ENCODE measurements around the gene KNL1.

DNA sequence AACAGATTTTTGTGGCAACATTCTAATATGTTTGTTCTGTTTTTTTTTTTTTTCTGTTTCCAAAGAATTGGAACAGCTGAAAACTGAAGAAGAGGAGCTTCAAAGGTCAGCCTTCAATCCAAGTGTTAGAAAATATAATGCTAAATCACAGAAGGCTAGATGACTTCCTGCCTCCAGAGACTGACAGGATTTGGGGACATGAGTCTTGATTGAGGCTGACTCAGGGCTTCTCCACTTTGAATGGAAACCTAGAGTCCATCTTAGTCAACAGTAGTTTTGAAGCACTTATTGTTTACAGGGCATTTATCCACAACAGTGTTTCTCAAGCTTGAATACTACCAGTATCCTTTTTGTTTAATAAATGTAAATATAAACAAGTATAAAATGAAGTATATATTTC, 56.4 kb downstream of the KNL1 start:
- TF ChIP-seq NFE2L2 (conservative IDR thresholded peaks at IDR 0.05; ENCODE audit: low read length) = no peak
- TF ChIP-seq EP300 (IDR thresholded peaks at IDR 0.05) = no peak
- TF ChIP-seq, protein P1, sequence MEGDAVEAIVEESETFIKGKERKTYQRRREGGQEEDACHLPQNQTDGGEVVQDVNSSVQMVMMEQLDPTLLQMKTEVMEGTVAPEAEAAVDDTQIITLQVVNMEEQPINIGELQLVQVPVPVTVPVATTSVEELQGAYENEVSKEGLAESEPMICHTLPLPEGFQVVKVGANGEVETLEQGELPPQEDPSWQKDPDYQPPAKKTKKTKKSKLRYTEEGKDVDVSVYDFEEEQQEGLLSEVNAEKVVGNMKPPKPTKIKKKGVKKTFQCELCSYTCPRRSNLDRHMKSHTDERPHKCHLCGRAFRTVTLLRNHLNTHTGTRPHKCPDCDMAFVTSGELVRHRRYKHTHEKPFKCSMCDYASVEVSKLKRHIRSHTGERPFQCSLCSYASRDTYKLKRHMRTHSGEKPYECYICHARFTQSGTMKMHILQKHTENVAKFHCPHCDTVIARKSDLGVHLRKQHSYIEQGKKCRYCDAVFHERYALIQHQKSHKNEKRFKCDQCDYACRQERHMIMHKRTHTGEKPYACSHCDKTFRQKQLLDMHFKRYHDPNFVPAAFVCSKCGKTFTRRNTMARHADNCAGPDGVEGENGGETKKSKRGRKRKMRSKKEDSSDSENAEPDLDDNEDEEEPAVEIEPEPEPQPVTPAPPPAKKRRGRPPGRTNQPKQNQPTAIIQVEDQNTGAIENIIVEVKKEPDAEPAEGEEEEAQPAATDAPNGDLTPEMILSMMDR (IDR thresholded peaks at IDR 0.05) = no peak
- TF ChIP-seq, protein P2, sequence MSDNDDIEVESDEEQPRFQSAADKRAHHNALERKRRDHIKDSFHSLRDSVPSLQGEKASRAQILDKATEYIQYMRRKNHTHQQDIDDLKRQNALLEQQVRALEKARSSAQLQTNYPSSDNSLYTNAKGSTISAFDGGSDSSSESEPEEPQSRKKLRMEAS (IDR thresholded peaks at IDR 0.05) = no peak
- TF ChIP-seq RFX5 (IDR thresholded peaks at IDR 0.05) = no peak
- TF ChIP-seq, protein P3, sequence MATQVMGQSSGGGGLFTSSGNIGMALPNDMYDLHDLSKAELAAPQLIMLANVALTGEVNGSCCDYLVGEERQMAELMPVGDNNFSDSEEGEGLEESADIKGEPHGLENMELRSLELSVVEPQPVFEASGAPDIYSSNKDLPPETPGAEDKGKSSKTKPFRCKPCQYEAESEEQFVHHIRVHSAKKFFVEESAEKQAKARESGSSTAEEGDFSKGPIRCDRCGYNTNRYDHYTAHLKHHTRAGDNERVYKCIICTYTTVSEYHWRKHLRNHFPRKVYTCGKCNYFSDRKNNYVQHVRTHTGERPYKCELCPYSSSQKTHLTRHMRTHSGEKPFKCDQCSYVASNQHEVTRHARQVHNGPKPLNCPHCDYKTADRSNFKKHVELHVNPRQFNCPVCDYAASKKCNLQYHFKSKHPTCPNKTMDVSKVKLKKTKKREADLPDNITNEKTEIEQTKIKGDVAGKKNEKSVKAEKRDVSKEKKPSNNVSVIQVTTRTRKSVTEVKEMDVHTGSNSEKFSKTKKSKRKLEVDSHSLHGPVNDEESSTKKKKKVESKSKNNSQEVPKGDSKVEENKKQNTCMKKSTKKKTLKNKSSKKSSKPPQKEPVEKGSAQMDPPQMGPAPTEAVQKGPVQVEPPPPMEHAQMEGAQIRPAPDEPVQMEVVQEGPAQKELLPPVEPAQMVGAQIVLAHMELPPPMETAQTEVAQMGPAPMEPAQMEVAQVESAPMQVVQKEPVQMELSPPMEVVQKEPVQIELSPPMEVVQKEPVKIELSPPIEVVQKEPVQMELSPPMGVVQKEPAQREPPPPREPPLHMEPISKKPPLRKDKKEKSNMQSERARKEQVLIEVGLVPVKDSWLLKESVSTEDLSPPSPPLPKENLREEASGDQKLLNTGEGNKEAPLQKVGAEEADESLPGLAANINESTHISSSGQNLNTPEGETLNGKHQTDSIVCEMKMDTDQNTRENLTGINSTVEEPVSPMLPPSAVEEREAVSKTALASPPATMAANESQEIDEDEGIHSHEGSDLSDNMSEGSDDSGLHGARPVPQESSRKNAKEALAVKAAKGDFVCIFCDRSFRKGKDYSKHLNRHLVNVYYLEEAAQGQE (IDR thresholded peaks at IDR 0.05) = no peak
- no peak for TF ChIP-seq RCOR1 (IDR thresholded peaks at IDR 0.05; ENCODE audit: low read depth, low read length)
- TF ChIP-seq, protein P4, sequence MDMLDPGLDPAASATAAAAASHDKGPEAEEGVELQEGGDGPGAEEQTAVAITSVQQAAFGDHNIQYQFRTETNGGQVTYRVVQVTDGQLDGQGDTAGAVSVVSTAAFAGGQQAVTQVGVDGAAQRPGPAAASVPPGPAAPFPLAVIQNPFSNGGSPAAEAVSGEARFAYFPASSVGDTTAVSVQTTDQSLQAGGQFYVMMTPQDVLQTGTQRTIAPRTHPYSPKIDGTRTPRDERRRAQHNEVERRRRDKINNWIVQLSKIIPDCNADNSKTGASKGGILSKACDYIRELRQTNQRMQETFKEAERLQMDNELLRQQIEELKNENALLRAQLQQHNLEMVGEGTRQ (IDR thresholded peaks at IDR 0.05) = no peak
- no peak for TF ChIP-seq KDM1A (IDR thresholded peaks at IDR 0.05; ENCODE audit: low read depth)
- TF ChIP-seq PHF8 (IDR thresholded peaks at IDR 0.05; ENCODE audit: borderline replicate concordance, low read depth) = no peak

All from A549 (cell line).